Body of pancreas (tissue), 4 donors: ENCODE results near the gene LOX.

Experiments
- POLR2A ChIP-seq, 3 donors: fragments of 450-650 bp; IDR thresholded peaks; one replicate each; pipeline ENCODE4 v1.6.1; 2016; ENCODE audit warnings: antibody characterized with exemption in 3 of 3, mild to moderate bottlenecking in 2 of 3
- TF ChIP-seq, protein P1 (sequence below), 7 experiments: fragments of 450-650 bp in 4 of 7; fragments of 200-600 bp in 3 of 7; sonication (generic) in 3 of 7; IDR thresholded peaks; one replicate each; pipeline ENCODE4 v1.5.1; 2016 to 2019; ENCODE audit warnings: antibody characterized with exemption in 7 of 7

DNA sequence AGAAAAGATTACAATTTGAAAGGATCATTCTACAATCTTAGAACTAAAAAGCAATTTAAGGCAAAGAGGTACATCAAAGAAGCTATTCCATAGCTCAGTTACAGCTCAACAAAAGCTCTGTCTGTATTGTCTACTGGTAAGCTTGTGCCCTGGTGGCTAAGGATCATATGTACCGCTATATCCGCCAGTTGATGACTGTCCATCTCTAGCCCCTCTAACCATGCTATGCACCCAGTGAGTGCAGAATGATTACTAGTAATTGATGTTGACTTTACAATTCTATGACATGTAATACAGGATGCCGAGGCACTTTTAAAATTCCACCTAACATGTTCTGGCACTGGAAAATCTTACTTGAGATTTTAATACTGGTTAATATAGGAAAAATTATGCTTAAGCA is 13.1 kb downstream of the LOX start:
- TF ChIP-seq, protein P1, sequence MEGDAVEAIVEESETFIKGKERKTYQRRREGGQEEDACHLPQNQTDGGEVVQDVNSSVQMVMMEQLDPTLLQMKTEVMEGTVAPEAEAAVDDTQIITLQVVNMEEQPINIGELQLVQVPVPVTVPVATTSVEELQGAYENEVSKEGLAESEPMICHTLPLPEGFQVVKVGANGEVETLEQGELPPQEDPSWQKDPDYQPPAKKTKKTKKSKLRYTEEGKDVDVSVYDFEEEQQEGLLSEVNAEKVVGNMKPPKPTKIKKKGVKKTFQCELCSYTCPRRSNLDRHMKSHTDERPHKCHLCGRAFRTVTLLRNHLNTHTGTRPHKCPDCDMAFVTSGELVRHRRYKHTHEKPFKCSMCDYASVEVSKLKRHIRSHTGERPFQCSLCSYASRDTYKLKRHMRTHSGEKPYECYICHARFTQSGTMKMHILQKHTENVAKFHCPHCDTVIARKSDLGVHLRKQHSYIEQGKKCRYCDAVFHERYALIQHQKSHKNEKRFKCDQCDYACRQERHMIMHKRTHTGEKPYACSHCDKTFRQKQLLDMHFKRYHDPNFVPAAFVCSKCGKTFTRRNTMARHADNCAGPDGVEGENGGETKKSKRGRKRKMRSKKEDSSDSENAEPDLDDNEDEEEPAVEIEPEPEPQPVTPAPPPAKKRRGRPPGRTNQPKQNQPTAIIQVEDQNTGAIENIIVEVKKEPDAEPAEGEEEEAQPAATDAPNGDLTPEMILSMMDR (IDR thresholded peaks at IDR 0.05), result no peak
- no peak for TF ChIP-seq POLR2A (IDR thresholded peaks at IDR 0.05)
